ENCODE results near the gene PDIA5.
"Not testable (repeated sequence)": the region's sequence is repeated elsewhere in the genome, so short reads cannot be mapped to it uniquely, and the experiment has no call there.

Gene PDIA5

DNA sequence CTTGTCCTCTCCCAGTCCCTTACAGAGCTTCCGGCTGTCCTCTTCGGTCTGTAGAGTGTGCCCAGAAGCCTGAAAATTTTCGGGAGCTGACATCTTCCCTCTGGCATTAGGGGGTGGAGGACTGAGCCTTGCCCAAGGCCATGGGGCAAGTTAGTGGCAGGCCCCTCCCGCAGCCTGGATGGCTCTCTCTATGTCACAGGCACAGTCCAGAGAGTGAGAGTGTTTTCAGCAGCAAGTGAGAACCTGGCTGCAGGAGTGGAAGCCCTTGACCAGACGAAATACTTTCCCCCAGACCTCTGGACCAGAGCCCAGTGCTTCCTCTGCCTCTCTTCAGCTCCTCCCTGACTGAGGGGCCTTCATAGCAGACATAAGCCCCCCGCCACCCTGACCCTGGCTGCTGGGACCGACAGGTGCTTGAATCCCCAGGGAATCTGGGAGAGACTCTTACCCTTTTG is 84.5 kb downstream of the PDIA5 start:
- DNase-seq = no peak

DNA sequence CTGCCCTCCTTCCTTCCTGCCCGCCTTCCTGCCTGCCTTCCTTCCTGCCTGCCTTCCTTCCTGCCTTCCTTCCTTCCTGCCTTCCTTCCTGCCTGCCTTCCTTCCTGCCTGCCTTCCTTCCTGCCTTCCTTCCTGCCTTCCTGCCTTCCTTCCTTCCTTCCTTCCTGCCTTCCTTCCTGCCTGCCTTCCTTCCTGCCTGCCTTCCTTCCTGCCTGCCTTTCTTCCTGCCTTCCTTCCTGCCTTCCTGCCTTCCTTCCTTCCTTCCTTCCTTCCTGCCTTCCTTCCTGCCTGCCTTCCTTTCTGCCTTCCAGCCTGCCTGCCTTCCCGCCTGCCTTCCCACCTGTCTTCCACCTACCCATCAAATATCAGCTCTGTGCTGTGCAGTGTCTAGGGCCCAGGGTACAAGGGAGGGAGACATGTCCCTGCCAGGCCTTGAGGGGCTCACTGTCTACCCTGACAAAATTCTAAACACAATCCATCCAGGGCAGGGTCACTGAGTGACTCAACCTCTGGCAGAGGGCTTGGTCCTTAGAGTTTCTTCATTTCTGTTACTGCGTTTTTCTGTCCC is 85.1 kb downstream of the PDIA5 start:
- not testable (repeated sequence) for DNase-seq

DNA sequence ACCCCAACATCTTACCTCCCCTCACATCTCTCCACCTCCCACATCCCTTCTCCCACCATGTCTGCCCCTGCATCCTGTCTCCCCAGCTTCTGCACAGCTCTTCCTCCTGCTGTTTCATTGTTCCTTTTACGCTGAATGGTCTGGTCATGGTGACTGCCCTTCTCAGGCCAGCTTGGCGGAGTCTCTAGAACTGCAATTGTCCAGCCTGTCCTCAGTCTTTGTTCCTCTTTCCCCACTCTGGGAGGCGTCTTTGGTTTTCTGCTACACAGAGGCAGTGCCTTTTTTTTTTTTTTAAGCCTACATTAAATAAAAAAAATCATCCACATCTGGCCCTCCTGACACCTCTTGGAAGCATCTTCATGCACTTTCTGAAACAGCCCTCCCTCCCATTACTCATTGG is 85.9 kb downstream of the PDIA5 start:
- no peak for DNase-seq

DNA sequence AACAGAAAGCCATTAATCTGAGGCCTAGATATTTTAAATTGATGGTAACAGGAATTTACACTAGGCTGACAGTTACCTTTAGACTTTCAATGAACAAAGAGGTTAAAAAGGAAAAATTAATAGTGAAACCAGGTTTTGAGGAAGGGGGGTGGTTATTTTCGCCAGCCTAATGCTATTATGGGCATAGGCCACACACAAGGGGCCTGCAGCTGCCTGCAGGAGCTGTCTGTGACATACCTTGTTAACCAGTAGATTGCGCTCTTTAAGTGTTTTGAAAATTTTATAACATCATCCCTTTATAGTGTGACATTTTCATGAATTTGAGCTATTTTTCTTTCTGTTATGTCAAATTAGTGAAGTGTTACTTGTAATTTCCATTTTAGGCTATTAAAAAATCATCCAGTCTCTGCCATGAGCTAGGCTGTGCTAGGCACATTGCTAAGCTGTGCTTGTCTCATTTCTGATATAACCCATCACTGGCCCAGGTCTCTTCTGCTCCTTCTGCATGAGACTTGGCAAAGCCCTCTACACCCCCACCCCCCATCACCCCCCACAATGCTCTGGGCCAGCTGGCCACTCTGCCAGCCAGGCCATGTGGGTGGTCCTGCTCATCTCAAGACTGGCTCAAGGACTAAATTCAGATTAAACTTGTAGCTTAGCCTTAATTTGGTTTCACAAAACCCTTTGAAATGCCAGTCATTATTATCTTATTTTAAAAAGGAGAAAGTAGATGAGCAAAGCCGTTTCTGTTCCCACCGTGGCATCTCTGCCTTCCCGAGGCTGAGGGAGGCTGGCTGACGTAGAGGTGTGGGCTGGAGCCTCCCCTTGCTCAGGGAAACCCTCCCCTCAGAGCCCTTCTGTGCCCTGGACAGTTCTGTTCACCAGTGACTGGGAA is 86.5 kb downstream of the PDIA5 start:
- DNase-seq = no peak

DNA sequence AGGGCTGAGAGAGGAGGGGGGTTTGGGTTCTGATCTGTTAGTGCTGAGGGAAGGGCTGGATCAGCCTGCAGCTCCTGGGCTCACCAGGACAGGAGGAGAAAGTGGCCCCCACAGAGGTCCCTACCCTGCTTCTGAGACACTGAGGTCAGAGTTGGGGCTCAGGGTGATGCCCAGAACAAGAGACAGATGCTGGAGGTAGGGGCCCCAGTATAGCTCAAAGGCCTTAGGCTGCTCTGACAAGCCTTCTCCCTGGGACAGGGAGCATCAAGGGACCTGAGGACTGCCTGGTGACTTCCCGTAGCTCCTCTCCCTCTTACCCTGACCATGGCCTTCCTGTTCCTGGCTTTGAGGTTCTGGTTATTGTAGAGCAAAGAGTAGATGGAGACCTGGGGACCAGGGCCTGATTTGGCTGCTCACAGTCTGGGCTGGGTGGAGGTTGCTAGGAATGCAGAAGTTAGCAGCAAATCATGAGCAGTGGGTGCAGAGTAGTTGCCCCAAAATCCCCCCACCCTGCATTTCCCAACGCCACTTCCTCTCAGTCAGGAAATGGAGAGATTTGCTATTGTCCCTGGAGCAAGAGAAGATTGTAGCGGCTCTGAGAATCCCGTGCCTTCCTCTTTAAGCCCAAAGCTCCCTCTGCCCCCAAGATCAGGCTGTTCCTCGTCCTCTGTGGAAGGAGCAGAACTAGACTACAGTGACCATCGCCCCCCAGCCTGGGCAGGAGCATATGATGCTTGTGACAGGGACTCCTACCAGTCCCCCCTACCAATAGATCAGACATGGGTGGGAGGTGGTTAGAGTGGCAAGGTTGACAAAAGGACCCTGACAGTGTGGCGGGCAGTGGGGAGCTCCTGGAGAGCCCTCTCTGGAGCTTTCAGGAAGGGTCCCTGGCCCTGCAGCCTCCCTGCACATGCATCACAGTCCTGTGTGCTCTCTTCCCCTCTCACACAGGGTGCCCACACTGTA is 87.5 kb downstream of the PDIA5 start:
- no peak for DNase-seq

DNA sequence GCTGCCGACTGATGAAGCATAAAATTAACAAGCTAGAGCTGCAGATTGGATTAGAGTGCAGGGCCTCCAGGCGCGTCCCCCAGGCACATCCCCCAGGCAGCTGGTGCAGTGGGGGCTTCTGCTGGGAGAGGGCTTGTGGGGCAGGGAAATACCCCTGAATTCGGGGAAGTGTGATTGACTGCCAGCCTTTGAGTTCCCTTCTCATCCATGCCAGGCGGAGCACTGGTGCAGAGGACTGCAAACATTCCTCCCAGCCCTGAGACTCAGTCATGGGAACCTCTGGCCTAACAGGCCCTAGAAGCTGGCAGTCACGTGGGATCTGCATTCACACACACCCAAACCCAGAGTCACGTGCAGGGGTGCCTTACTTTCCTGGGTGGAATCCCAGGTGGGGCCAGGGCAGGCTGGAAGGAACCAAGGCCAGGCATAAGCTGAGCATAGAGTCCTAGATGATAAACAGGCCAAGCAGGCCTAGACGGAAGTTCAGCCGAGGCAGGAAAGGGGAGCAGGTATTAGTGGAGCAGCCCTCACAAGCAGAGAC is 88.7 kb downstream of the PDIA5 start:
- no peak for DNase-seq

DNA sequence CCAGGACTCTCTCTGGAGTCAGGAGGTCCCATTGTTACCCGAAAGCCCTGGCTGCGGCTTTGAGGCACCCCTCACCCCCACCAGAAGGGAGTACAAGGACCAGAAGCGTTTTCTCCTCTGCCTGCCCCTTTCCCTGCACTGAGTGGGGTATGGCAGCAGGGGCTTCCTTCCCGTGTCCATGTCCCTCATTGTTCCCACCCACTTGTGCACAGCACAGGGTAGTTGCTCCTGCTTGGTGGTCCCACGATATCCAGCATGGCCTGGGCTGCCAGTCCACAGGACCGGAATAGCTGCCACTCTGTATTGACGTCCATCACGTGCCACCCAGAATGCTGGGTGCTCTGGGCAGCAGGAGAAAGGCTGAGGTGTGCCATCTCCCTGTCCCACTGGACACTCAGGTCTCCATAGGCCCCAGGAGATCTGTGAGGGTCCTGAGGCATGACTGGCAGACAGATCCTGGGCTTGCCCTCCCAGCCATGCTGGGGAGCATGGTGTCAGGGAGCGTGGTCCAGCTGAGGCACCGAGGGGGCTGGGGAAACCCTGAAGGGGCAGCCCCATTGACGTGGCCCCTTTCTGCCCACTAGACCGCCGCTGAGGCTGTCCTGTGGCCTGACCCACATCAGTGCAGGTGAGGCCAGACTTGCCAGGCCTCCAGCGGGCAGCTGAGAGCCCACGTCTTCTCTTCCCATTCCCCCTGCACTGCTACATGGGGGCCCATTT is 89.6 kb downstream of the PDIA5 start:
- DNase-seq = no peak

DNA sequence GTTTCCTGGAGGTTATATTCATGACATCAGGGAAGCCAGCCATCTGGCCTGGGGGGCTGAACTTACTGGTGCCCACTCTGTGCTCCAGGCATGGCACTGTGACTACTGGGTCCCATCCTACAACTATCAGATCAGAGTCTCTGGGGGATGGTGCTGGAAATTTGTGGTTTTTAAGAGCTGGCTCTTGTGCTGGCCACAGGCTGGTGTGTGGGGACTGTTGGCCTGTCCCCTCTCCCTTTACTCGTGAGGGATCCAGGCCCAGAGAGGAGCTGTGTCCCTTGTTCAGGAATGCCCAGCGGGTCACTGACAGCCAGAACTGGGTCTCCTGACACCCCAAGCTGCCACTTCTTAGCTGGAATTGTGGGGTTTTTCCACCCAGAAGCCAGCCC is 90.4 kb downstream of the PDIA5 start:
- no peak for DNase-seq

DNA sequence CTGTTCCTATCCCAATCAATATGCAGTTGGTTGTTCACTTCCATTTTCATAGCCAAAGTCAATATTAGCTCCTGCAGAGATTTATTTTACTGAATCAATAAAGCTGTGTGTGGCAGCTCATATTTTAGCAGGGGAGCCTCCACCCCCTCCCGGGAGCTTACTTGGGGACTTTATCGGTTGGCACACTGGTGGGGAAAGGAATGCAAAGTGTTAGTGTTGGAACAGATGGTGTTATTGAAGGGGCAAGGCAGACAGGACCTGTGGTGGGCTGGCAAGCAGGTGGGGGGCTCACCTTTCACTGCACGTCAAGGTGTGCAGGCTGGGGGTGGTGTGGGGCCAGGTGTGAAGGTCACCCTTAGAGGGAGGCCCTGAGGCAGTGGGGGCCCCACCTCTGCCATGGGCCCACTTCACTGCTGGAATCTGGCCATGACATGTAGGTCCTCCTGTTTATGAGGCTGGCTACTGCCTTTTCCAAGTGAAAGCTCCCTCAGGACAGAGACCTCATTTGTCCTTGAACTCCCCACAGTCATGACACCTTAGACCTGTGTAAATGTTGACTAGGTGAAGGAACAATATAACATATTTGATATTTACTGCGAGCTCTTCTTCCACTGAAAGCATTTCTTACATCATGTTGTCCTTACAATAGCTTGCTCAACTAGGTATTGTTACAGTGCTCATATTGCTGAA is 90.9 kb downstream of the PDIA5 start:
- no peak for DNase-seq

DNA sequence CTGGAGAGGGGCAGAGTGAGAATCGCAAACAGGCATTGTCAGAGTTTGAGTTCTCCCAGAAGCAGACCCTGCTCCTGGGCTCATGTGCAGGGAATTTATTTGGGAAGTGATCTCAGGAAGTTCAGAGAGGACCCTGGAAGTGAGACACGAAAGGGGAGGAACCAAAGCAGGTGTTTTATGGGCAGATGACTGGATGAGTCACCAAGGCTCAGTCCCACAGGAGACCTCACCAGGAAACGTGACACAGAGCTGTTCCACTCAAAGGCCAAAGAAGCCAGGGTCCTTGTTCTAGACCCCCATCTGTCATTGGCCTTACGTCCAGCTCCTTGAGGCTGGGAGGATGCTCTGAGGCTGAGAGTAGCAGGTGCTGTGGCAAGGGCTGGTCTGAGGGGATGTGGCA is 91.5 kb downstream of the PDIA5 start:
- DNase-seq = no peak

DNA sequence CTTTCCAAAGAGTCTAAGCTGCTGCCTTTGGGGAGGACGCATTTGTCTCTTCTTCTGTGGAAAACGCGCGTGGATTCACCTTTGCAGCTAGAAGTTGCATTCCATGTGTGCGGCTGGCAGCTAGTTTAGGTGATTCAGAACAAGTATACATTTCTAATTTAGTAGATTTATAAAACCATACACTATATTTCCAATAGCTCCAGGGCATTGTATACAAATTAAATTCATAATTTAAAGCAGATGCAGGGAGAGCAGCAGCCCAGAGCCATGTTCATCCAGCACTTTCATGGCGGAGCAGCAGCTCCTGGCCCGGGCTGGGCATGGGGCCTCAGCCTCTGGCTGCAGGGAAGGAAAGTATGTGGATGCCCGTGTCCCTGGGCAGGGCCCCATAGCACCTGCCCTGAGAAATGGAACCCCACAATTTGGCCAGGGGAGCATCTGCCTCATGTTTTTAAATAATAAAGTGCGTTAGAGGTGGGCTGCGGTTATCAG is 92.1 kb downstream of the PDIA5 start:
- DNase-seq = no peak

DNA sequence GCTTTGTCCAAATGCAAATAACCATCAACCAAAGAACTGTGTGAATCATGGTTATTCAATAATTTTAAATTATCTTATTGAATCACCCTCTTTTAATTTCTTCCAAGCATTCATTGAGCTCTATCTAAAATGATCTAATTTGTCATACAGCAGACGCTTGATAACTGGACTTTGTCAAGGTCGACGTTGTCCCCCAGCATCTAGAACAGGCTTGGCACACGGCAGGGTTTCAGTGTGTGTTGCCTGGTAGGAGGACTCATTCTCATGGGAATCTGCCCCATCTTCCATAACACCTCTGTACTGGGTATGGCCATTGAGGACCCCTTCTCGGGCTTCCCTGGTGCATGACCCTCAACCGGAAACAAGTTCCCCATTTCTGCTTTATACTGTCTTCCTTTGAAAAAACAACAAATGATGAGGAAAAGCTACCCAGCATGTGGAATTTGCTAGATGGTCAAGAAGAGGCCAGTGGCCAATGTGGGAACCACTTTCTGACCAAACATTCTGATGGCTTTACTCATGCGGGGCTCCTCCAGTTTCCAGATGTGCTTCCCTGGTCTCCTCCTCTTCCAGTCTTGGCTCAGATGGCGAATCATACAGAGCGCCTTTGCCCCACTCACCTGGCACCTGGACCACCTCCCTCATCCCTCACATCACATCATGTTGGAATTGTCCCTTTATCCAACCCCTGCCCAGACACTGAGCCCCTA is 93.3 kb downstream of the PDIA5 start:
- DNase-seq = no peak

DNA sequence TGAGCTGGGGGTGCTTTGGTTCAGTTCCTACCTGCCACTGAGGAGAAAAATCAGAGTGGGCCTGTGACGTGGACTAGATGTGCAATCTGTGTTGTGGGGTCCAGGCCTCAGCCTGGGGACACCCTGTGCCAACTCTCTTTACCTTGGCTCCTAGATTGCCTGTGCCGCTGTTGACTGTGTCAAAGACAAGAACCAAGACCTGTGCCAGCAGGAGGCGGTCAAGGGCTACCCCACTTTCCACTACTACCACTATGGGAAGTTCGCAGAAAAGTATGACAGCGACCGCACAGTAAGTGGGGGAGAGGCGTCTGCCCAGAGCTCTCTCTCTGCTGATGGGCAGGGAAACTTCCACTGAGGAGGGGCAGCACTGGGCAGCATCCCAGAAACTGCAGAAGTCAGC is 94.3 kb downstream of the PDIA5 start:
- no peak for DNase-seq

DNA sequence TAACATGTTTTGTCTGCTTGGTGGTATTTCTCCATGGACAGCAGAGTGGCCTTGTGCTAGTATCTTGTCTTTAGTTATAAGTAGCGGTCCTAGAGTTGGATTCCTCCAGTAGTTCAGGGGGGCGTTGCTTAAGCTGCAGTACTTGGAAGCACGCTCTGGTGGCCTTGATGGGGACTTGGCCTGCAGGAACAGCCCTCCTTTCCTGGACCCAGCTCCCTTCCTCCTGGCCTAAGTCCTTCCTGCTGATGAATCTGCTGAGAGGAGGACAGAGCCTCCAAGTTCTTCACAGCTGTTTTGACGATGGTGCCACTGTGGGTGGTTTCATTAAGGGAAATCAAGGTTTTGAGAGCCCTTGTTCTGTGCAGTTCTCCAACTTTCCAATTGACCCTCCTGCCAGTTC is 96.3 kb downstream of the PDIA5 start:
- no peak for DNase-seq

DNA sequence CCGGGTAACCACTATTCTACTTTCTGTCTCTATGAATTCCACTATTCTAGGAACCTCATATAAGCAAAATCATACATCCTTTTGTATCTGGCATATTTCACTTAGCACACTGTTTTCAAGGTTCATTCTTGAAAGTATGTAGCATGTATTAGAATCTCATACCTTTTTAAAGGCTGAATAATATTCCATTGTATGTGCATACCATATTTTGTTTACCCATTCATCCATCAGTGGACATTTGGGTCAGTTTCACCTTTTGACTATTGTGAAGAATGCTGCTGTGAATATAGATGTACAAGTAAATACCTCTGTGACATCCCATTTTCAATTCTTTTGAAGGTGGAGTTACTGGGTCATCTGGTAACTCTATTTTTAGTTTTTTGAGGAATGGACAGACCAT is 98.3 kb downstream of the PDIA5 start:
- no peak for DNase-seq

DNA sequence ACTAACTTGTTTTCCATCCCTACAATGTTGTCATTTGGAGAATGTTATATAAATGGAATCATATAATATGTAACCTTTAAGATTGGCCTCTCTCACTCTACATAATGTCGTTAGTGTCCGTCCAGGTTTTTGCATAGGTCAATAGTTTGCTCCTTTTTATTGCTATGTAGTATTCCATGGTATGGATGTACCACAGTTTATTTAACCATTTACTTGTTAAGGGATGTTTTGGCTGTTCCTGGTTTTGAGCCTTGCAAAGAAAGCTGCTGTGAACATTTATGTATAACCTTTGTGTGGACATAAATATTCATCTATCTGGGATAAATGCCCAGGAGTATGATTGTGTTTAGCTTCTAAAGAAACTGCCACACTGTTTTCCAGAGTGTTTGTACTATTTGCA is 100.9 kb downstream of the PDIA5 start:
- no peak for DNase-seq

DNA sequence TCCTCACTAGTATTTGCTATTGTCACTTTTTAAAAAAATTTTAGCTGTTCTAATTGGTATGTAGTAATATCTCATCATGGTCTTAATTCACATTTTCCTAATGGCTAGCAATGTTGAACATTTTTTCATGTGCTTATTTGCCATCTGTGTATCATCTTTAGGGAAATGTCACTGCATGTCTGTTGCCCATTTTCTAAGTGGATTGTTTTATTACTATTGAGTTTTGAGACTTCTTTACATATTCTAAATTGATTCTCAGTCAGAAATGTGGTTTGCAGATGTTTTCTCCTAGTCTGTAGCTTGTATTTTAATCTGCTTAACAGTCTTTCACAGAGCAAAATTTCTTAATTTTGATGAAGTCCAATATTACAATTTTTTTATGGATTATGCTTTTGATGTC is 101.3 kb downstream of the PDIA5 start:
- no peak for DNase-seq

DNA sequence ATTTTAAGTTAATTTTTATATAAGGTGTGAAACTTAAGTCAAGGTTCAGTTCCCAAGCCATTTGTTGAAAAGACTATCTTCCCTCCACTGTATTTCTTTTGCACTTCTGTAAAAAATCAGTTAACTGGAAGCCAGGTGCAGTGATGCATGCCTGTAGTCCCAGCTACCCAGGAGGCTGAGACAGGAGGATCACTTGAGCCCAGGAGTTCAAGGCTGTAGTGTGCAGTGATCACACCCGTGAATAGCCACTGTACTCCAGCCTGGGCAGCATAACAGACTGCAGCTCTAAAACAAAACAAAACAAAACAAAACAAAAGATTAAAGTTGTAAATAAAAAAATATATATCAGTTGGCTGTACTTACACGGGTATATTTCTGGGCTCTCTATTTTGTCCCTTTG is 101.8 kb downstream of the PDIA5 start:
- DNase-seq = no peak

DNA sequence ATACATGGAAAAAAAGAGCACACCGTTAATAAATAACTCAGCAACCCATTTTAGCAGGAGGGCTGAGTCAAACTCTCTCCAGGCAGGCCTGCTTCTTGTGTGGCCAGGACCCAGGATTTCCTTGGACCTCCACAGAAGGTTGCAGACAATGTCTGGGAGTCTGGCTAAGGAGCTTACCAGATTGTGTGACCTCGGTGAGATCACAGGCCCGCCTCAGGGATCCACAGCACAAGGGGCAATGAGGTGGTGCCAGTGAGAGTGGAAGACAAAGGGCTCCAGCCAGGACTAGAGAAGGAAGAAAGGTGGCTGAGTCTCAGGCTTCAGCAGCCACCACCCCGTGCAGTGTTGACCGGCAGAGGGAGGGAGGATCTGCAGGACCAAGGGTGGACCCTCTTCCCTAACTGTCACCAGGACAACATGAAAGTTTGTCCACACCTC is 102.7 kb downstream of the PDIA5 start:
- DNase-seq = no peak

DNA sequence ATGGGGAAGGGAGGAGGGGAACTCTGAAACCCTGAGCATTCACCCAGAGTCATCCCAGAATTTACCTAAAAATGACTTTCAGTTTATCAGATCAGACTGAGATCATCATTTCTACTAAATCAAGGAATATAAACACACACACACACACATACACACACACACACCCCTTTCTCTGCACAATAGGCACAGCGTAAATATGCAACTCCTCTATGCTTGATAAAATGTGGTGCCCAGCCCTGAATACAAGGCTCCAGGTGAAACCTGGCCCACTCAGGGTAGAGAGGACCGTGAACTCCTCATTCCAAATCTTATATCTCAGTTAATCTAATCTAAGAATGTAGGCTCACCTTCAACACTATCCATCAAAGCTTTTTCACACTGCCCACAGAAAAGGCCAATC is 103.1 kb downstream of the PDIA5 start:
- DNase-seq = no peak

DNA sequence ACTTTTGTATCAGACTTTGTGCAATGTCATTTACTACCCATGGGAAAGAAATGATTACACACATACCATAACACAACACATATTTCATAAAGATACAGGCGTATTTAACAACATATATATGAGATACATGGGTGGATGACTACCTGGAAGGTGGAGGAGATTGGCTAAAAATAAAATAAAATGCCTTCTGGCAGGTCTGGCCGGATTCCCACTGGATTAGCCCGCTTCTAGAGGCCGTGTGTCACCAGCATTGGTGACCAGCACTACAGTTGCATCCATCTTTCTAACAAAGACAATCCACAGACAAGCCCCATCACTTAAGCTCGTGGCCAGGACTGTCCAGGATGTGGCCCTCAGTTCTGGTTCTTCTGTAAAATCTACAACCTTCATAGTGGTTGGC is 114.0 kb downstream of the PDIA5 start:
- DNase-seq = no peak

All from NCI-H2081 treated with DMSO at 0.1 percent for 48 hours (cell line).